C4-2B (cell line): ENCODE data around the gene ZDHHC8.
"Not testable (repeated sequence)": the region's sequence is repeated elsewhere in the genome, so short reads cannot be mapped to it uniquely, and the experiment has no call there.

Experiments
- ZFX ChIP-seq: fragments of 450-650 bp; IDR thresholded peaks from 2 replicates; pipeline ENCODE4 v1.6.1; 2017
- TF ChIP-seq, protein P1 (sequence below): fragments of 450-650 bp; conservative IDR thresholded peaks from 2 replicates; pipeline ENCODE4 v1.5.1; 2017; ENCODE audit warnings: mild to moderate bottlenecking

DNA sequence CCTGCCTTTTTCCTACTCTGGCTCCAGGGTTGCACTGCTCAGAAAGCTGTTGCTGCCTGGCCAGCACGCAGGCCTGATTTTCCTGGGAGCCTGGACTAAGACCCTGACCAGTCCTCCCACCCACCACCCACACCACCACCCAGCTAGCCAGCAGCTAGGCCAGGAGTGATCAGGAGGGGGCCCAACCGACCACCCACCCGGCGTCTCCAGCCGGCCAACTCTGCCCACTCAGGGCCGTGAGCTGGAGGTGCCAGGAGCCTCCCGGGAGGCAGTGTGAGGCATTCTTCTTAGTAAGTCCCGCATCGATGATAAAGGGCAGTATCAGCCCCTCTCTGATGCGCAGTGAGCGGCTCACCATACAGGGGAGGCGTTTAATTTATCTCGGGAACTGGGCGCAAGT lies 27.9 kb downstream of the ZDHHC8 start:
- TF ChIP-seq, protein P1, sequence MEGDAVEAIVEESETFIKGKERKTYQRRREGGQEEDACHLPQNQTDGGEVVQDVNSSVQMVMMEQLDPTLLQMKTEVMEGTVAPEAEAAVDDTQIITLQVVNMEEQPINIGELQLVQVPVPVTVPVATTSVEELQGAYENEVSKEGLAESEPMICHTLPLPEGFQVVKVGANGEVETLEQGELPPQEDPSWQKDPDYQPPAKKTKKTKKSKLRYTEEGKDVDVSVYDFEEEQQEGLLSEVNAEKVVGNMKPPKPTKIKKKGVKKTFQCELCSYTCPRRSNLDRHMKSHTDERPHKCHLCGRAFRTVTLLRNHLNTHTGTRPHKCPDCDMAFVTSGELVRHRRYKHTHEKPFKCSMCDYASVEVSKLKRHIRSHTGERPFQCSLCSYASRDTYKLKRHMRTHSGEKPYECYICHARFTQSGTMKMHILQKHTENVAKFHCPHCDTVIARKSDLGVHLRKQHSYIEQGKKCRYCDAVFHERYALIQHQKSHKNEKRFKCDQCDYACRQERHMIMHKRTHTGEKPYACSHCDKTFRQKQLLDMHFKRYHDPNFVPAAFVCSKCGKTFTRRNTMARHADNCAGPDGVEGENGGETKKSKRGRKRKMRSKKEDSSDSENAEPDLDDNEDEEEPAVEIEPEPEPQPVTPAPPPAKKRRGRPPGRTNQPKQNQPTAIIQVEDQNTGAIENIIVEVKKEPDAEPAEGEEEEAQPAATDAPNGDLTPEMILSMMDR, result not testable (repeated sequence)
- not testable (repeated sequence) for TF ChIP-seq ZFX
